Measurements from ENCODE around the gene ARID4A. TPM values are rescaled to one million over a fixed set of nuclear protein-coding genes. Genes with fewer than 3 reads are reported as not detected.

The ARID4A gene
- total and polyA plus RNA-seq, 10 of the 15 experiments (the other 5 are each of a cell fraction or from before 2014, with no cell fraction given): 5.2 to 18.9 (median 12.5) TPM

DNA sequence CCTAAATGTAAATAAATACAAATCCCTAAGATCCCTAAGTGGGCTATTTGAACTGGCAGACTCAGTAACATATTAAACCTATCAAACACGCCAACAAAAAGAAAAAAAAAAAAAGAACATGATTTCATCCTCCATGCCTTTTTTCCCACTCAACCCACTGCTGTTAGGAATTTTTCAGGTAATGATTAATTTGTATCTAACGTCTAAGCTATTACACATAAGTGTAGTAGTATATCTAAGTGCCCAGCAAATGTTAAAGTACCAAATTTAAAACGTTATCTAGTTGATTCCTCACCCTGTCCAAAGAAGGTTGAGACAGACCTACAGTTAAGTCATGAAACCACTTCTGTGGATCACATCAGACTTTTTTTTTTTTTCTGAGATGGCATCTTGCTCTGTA is 16.4 kb upstream of the ARID4A start:
- H3K27me3 ChIP-seq (replicated peaks in 1 of 2; ENCODE audit: control insufficient read depth in 2 of 2, insufficient read depth in 2 of 2, low read length in 1 of 2): no peaks in the 10 kb centered on the region
- H3K36me3 ChIP-seq (ENCODE audit: control insufficient read depth in 2 of 2, insufficient read depth in 2 of 2, low read length in 1 of 2): peaks cover 4 to 22% of the 10 kb centered on the region in 2 experiments
- no peaks in the 10 kb centered on the region; the same call in 1 of the 2 replicates for H4K20me1 ChIP-seq (ENCODE audit: control insufficient read depth, insufficient read depth)
- H3K4me2 ChIP-seq (ENCODE audit: control insufficient read depth, insufficient read depth): peak overlapping the region; percentile 35; the same call in 1 of the 2 replicates
- no TSS peak for BruUV-seq (replicated peaks)
- H3K9me3 ChIP-seq (replicated peaks; ENCODE audit: control insufficient read depth, insufficient read depth, low read length): no peaks in the 10 kb centered on the region
- H3K4me3 ChIP-seq: no peak overlapping the region
- H3K4me1 ChIP-seq (ENCODE audit: control insufficient read depth, insufficient read depth, low read length): peaks cover 4% of the 10 kb centered on the region
- ATAC-seq (no peak; the same call in 2 of the 3 replicates), DNase-seq (ENCODE audit: low read depth, low spot score) (no peak), FAIRE-seq (no peak)
- intact Hi-C loops (cut with micrococcal nuclease; ENCODE audit: unreplicated experiment) (no loop called here), in situ Hi-C loops (cut with MboI) (no loop called here)
- POLR2A ChIA-PET: interaction anchor here (0.6 to 1.3 kb wide), 3 partner anchors 16 to 646 kb away, joined by 3 to 6 read pairs (median 5); partner anchors contain the start of gene ARID4A
- no peak overlapping the region for H3K9ac ChIP-seq (ENCODE audit: control insufficient read depth, insufficient read depth, low read length)
- no peak overlapping the region; the same call in 1 of the 2 replicates for H3K27ac ChIP-seq (ENCODE audit: control insufficient read depth, insufficient read depth)
- CTCF ChIA-PET: interaction anchor here (0.6 kb wide), 1 partner anchor 1892 kb away, joined by 3 read pairs; no protein-coding TSS in a partner anchor
- peaks cover 34% of the 10 kb centered on the region for H3K79me2 ChIP-seq (ENCODE audit: control insufficient read depth, insufficient read depth, low read length)
- SMC1A ChIA-PET (ENCODE audit: uncharacterized antibody, unreplicated experiment): interaction anchor here (1.1 to 1.9 kb wide), 3 partner anchors 9 to 16 kb away, joined by 3 to 5 read pairs (median 3); partner anchors contain the start of gene ARID4A
- WGBS (ENCODE audit: insufficient coverage, insufficient replicate concordance, low lambda C conversion rate, missing lambda C conversion rate): 64% methylated on average over 3 of the region's 3 CpGs
- RAD21 ChIA-PET (ENCODE audit: unreplicated experiment): interaction anchor here (1.0 kb wide), 1 partner anchor 16 kb away, joined by 5 read pairs; the partner anchor contains the start of gene ARID4A
- no peak overlapping the region for H2AFZ ChIP-seq (ENCODE audit: control insufficient read depth, low read depth, low read length)
- TF ChIP-seq, protein P1, sequence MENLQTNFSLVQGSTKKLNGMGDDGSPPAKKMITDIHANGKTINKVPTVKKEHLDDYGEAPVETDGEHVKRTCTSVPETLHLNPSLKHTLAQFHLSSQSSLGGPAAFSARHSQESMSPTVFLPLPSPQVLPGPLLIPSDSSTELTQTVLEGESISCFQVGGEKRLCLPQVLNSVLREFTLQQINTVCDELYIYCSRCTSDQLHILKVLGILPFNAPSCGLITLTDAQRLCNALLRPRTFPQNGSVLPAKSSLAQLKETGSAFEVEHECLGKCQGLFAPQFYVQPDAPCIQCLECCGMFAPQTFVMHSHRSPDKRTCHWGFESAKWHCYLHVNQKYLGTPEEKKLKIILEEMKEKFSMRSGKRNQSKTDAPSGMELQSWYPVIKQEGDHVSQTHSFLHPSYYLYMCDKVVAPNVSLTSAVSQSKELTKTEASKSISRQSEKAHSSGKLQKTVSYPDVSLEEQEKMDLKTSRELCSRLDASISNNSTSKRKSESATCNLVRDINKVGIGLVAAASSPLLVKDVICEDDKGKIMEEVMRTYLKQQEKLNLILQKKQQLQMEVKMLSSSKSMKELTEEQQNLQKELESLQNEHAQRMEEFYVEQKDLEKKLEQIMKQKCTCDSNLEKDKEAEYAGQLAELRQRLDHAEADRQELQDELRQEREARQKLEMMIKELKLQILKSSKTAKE (IDR thresholded peaks at IDR 0.05; ENCODE audit: low read depth, poor library complexity, severe bottlenecking): no peak
- TF ChIP-seq ZNF622 (IDR thresholded peaks at IDR 0.05) (no peak), CREB1 (IDR thresholded peaks at IDR 0.05; ENCODE audit: low read depth) (no peak), RAD21 (IDR thresholded peaks at IDR 0.05; ENCODE audit: insufficient read depth, low read depth, low read length) (no peak), NR2F1 (conservative IDR thresholded peaks at IDR 0.05) (no peak), MYC (IDR thresholded peaks at IDR 0.05; ENCODE audit: insufficient read depth, insufficient read length, insufficient replicate concordance, low read length, severe bottlenecking) (no peak), NFXL1 (IDR thresholded peaks at IDR 0.05; ENCODE audit: borderline replicate concordance) (no peak), WRNIP1 (IDR thresholded peaks at IDR 0.05; ENCODE audit: borderline replicate concordance, low read depth, low read length) (no peak), RFX5 (IDR thresholded peaks at IDR 0.05; ENCODE audit: low read depth, low read length) (no peak), EED (IDR thresholded peaks at IDR 0.05; ENCODE audit: low read depth) (no peak)
- TF ChIP-seq, protein P2, sequence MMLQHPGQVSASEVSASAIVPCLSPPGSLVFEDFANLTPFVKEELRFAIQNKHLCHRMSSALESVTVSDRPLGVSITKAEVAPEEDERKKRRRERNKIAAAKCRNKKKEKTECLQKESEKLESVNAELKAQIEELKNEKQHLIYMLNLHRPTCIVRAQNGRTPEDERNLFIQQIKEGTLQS (IDR thresholded peaks at IDR 0.05; ENCODE audit: borderline replicate concordance, extremely low read depth, low read depth, low read length): no peak
- TF ChIP-seq, protein P3, sequence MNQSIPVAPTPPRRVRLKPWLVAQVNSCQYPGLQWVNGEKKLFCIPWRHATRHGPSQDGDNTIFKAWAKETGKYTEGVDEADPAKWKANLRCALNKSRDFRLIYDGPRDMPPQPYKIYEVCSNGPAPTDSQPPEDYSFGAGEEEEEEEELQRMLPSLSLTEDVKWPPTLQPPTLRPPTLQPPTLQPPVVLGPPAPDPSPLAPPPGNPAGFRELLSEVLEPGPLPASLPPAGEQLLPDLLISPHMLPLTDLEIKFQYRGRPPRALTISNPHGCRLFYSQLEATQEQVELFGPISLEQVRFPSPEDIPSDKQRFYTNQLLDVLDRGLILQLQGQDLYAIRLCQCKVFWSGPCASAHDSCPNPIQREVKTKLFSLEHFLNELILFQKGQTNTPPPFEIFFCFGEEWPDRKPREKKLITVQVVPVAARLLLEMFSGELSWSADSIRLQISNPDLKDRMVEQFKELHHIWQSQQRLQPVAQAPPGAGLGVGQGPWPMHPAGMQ (IDR thresholded peaks at IDR 0.05; ENCODE audit: borderline replicate concordance): no peak
- TF ChIP-seq, protein P4, sequence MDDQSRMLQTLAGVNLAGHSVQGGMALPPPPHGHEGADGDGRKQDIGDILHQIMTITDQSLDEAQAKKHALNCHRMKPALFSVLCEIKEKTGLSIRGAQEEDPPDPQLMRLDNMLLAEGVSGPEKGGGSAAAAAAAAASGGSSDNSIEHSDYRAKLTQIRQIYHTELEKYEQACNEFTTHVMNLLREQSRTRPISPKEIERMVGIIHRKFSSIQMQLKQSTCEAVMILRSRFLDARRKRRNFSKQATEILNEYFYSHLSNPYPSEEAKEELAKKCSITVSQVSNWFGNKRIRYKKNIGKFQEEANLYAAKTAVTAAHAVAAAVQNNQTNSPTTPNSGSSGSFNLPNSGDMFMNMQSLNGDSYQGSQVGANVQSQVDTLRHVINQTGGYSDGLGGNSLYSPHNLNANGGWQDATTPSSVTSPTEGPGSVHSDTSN (IDR thresholded peaks at IDR 0.05; ENCODE audit: insufficient replicate concordance, low read depth, low read length): no peak
- TF ChIP-seq, protein P5, sequence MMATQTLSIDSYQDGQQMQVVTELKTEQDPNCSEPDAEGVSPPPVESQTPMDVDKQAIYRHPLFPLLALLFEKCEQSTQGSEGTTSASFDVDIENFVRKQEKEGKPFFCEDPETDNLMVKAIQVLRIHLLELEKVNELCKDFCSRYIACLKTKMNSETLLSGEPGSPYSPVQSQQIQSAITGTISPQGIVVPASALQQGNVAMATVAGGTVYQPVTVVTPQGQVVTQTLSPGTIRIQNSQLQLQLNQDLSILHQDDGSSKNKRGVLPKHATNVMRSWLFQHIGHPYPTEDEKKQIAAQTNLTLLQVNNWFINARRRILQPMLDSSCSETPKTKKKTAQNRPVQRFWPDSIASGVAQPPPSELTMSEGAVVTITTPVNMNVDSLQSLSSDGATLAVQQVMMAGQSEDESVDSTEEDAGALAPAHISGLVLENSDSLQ (IDR thresholded peaks at IDR 0.05): no peak
- TF ChIP-seq, protein P6, sequence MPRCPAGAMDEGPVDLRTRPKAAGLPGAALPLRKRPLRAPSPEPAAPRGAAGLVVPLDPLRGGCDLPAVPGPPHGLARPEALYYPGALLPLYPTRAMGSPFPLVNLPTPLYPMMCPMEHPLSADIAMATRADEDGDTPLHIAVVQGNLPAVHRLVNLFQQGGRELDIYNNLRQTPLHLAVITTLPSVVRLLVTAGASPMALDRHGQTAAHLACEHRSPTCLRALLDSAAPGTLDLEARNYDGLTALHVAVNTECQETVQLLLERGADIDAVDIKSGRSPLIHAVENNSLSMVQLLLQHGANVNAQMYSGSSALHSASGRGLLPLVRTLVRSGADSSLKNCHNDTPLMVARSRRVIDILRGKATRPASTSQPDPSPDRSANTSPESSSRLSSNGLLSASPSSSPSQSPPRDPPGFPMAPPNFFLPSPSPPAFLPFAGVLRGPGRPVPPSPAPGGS (IDR thresholded peaks at IDR 0.05; ENCODE audit: borderline replicate concordance, insufficient read depth, low read depth, low read length, poor library complexity, severe bottlenecking): no peak
